ENCODE measurements around the gene MEIKIN.
"Not testable (repeated sequence)": the region's sequence is repeated elsewhere in the genome, so short reads cannot be mapped to it uniquely, and the experiment has no call there.

Gene MEIKIN

GRCh38 chr5:131857388-131857787 is 88.1 kb downstream of the MEIKIN start:
- no peak for DNase-seq (ENCODE audit: low spot score)
- in situ Hi-C loops (cut with MboI; ENCODE audit: low pct_unique_long_range_greater_than_20kb, low sequenced_read_pairs, unreplicated experiment), result no loop called here
- TF ChIP-seq CTCF (IDR thresholded peaks at IDR 0.05; ENCODE audit: extremely low read depth, insufficient read depth, missing control alignments), result no peak

DNA sequence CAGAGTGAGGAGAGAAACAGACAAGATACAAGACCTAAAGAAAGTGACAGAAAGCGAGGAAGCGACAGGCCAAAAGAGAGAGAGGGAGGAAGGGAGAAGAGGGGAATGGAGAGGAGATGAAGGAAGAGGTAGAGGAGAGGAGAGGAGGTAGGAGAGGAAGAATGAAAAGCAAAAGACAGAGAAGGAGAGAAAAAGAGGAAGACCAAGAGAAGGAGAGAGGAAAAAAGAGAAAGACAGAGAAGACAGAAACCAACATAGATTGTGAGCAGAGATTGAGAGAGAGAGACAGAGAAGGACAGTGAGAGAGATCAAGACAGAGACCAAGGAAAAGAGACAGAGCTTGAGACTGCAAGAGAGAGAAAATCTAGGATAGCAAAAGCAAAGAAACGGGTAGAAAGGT is 90.0 kb downstream of the MEIKIN start:
- DNase-seq (ENCODE audit: low spot score), result no peak

GRCh38 chr5:131854134-131854533 is 91.3 kb downstream of the MEIKIN start:
- no peak for TF ChIP-seq CTCF (IDR thresholded peaks at IDR 0.05; ENCODE audit: extremely low read depth, insufficient read depth, missing control alignments)
- no peak for DNase-seq (ENCODE audit: low spot score)
- in situ Hi-C loops (cut with MboI; ENCODE audit: low pct_unique_long_range_greater_than_20kb, low sequenced_read_pairs, unreplicated experiment), result no loop called here

More for the DNA sequence above, 90.0 kb downstream of the MEIKIN start:
- in situ Hi-C loops (cut with MboI; ENCODE audit: low pct_unique_long_range_greater_than_20kb, low sequenced_read_pairs, unreplicated experiment), result no loop called here
- no peak for TF ChIP-seq CTCF (IDR thresholded peaks at IDR 0.05; ENCODE audit: extremely low read depth, insufficient read depth, missing control alignments)

DNA sequence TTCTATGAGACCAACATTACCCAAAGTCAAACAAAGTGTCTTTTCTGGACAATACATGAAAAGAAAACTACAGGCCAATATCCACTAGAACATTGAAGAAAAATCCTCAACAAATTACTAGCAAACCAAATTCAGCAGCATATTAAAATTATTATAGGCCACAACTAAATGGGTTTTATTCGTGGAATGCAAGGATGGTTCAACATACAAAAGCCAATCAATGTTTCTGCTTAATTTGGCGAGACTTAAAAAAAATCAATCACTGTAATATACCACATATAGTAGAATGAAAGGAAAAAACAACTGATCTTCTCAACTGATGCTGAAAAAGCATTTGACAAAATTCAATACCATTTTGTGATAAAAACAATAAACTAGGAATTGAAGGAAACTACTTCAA is 96.8 kb downstream of the MEIKIN start:
- TF ChIP-seq CTCF (IDR thresholded peaks at IDR 0.05; ENCODE audit: extremely low read depth, insufficient read depth, missing control alignments), result no peak
- no peak for DNase-seq (ENCODE audit: low spot score)
- in situ Hi-C loops (cut with MboI; ENCODE audit: low pct_unique_long_range_greater_than_20kb, low sequenced_read_pairs, unreplicated experiment), result no loop called here

DNA sequence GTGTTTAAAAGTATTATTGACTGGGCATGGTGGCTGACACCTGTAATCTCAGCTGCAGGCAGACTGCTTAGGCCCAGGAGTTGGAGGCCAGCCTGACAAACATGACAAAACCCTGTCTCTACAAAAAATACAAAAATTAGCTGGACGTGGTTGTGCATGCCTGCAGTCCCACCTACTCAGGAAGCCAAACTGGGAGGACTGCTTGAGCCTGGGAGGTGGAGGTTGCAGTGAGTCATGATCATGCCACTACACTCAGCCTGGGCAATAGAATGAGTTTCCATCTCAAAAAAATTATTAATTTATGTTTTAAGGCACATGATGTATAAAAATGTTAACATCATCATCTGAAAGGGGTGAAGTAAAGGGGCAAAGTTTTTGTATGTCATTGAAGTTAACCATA is 98.9 kb downstream of the MEIKIN start:
- in situ Hi-C loops (cut with MboI; ENCODE audit: low pct_unique_long_range_greater_than_20kb, low sequenced_read_pairs, unreplicated experiment), result no loop called here
- DNase-seq (ENCODE audit: low spot score), result no peak
- no peak for TF ChIP-seq CTCF (IDR thresholded peaks at IDR 0.05; ENCODE audit: extremely low read depth, insufficient read depth, missing control alignments)

GRCh38 chr5:131845828-131846227 is 99.6 kb downstream of the MEIKIN start:
- no peak for DNase-seq (ENCODE audit: low spot score)
- no peak for TF ChIP-seq CTCF (IDR thresholded peaks at IDR 0.05; ENCODE audit: extremely low read depth, insufficient read depth, missing control alignments)
- in situ Hi-C loops (cut with MboI; ENCODE audit: low pct_unique_long_range_greater_than_20kb, low sequenced_read_pairs, unreplicated experiment), result no loop called here

DNA sequence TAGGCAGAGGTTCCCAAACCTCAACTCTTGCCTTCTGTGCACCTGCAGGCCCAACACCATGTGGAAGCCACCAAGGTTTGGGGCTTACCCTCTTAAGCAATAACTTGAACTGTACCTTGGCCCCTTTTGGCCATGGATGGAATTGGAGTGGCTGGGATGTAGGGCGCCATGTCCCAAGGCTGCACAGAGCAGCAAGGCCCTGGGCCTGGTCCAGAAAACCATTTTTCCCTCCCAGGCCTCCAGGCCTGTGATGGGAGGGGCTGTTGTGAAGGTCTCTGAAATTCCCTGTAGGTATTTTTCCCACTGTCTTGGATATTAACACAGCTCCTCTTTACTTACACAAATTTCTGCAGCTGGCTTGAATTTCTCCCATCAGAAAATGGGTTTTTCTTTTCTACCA is 102.5 kb downstream of the MEIKIN start:
- DNase-seq (ENCODE audit: low spot score); in situ Hi-C loops (cut with MboI; ENCODE audit: low pct_unique_long_range_greater_than_20kb, low sequenced_read_pairs, unreplicated experiment): not testable (repeated sequence)

- in situ Hi-C loops (cut with MboI; ENCODE audit: low pct_unique_long_range_greater_than_20kb, low sequenced_read_pairs, unreplicated experiment); DNase-seq (ENCODE audit: low spot score): not testable (repeated sequence)
These were observed 112.8 kb downstream of the MEIKIN start for GRCh38 chr5:131832702-131833101.

Data from GM13977 (cell line).